Fibroblast of gingiva (primary cell): ENCODE results near the gene FGD4.
"Not testable (repeated sequence)": the region's sequence is repeated elsewhere in the genome, so short reads cannot be mapped to it uniquely, and the experiment has no call there.

Experiments
- DNase-seq: peaks from one replicate; pipeline ENCODE4 v3.0.0-alpha.2; 2011; ENCODE audit warnings: low read depth

Gene FGD4

DNA sequence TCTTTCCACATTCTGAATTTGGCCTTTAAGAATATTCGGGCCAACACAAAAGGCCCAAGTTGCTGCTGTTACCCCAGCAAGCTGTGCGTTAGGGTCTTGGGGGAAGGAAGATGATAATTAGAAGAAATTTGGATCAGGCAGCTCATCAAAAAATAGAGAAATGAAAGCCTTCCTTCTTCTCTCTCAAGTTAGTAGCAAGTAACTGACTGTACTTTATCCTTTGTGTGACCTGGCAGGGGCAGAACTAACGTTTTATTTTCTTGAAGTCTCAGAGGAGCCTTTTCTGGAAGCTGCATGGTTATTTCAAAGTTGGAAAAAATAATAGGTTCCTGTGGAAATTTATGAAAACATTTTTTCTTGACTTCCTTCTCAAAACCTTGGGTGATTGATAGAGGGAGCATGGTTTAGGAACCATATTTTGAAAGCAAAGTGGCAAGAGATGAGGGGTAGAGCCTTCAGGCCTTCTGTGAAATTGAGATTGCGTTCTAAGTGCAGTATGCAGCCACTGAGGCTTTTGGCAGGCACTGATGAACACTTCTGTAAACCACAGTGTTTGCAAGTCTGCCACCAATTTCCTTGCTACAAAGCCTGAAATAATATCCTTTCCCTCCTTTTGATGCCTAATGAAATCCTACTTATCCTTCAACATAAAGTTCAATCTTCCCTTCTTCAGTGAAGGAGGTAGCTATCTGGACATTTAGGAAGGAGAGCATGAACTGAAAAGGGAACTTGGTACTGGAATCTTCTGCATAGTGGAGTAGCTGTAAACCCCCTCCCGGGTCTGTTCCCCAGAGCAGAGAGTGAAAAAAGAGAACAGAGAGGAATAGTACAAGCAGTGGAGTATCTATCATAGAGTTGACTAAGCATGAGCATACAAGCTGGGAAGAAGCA is 123.2 kb downstream of the FGD4 start:
- peak; percentile 31 for DNase-seq

DNA sequence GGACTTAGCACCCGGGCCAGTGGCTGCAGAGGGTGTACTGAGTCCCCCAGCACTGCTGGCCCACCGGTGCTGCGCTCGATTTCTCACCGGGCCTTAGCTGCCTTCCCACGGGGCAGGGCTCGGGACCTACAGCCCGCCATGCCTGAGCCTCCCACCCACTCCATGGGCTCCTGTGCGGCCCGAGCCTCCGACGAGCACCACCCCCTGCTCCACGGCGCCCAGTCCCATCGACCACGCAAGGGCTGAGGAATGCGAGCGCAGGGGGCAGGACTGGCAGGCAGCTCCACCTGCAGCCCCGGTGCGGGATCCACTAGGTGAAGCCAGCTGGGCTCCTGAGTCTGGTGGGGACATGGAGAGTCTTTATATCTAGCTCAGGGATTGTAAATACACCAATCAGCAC is 126.4 kb downstream of the FGD4 start:
- not testable (repeated sequence) for DNase-seq

DNA sequence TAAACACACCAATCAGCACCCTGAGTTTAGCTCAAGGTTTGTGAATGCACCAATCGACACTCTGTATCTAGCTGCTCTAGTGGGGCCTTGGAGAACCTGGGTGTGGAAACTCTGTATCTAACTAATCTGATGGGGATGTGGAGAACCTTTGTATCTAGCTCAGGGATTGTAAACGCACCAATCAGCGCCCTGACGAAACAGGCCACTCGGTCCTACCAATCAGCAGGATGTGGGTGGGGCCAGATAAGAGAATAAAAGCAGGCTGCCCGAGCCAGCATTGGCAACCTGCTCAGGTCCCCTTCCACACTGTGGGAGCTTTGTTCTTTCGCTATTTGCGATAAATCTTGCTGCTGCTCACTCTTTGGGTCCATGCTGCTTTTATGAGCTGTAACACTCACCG is 127.0 kb downstream of the FGD4 start:
- not testable (repeated sequence) for DNase-seq

DNA sequence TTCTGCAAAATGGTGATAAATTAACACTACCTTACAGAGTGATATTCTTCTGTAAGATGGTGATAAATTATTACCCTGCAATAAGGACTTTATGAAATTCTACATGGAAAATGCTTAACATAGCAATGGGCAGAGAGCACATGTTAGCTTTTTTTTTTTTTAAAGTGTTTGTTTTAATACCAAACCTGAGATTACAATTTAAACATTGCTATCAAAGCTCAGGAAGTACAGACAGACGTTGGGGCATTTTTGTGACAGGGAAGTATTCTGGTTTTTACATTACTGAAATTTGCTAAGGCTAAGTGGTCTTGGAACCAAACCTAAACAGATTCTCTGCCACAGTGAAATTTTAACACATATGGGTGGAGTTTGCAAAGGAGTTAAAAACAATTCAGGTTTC is 133.1 kb downstream of the FGD4 start:
- no peak for DNase-seq

DNA sequence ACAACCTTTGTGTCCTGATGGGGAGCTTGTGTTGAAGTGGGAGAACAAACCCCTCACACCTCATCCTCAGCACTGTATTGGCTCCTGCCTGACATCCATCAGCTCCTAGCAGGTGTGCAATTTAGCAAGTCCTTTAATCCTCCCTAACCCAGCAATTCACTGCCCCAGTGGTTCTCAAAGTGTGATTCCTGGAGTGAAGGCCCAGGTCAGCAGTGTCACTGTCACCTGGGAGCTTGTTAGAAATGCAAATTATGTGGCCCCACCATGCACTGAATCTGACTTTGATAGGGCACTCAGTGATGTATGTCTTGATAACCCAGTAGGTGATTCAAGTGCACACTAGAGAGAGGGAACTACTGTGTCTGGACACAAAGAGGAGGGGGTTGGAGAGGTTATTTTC is 133.6 kb downstream of the FGD4 start:
- DNase-seq, result no peak

DNA sequence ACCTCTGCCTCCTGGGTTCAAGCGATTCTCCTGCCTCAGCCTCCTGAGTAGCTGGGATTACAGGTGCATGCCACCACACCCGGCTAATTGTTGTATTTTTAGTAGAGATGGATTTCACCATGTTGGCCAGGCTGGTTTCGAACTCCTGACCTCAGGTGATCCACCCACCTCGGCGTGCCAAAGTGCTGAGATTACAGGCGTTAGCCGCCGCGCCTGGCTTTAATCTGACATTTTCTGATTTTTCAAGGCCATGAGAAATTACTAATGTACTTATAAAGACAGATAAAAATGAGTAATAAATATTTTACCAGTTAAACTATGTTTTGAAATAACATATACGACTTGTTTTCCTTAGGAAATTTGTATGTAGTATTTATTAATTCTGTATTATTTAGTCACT is 134.1 kb downstream of the FGD4 start:
- not testable (repeated sequence) for DNase-seq

DNA sequence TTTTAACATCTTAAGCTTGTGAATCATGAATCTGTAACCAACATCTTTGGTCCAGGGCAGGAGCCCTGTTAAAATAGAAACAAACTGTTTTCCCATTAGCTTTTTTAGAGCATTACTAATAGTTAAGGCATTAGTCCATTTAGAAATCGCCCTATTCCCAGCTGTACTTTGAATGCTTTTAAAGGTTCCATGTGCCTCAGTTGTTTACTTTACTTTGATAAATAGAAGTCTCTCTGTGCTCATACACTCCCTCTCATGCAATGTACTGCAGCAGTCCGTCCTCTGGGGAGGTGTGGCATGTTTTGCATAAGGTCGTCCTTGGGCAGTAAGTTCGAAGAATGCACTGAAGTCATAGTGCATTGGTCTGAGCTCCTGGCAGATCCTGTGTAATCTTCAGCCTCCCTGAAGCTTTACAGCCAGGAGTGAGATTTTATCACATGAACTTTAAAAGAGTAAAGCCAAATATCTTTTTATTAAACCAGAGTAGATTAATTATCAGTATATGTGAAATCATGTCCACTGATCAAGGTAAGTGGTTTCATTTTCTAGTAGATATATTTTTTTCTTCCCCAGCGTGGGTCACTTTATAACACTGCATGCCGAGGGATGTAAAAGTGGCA is 134.7 kb downstream of the FGD4 start:
- peak; percentile 99 for DNase-seq

DNA sequence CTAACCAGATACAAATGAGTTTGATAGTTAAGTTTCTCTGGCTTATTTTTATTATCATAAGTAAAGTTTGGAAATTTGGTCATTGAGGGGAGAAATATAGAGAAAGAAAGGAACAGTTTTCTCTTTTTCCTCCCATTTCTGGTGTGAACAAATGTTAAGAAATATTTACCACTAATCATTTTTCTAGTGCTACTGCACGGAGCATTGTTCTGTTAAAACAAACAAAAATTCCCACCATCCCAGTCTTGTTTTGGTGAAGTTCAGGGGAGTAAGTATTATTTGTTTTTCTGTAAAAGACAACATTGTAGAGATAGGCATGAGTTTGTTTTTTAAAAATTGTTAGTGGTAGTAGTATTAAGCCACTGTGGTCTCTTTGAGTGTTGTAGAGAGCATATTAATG is 135.3 kb downstream of the FGD4 start:
- no peak for DNase-seq

DNA sequence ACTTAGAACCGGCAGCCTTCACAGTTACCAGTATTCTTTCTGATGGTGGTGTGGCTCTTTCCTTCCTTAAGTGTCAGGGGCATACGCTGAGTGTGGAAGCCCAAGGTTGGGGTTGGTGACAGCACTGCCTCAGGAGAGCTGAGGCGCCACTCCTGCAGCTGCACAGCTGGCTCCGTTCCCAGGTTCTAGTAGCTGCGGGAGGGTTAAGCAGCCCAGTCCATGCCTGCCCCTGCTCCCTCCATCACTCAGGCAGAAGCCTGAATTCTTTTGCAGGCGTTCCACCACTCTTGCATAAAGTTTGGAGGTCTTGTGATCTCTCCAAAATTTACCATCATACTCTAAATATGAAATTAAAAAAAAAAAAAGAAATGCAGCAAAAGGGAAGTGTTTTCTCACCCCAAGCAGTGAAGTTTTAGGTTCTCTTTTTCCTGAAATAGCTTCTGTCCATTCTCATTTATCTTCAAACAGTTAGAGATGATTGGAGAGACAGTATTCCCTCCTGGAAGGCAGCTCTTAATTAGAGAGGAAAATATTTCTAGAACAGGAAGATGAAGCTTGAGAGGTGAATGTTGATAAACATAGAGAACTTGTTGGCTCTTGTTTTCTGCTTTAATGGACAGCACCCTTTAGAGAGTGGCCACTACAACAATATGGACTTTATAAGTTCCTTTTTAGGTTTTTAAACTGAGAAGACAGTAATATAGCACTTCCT is 136.1 kb downstream of the FGD4 start:
- DNase-seq, result peak; percentile 76

DNA sequence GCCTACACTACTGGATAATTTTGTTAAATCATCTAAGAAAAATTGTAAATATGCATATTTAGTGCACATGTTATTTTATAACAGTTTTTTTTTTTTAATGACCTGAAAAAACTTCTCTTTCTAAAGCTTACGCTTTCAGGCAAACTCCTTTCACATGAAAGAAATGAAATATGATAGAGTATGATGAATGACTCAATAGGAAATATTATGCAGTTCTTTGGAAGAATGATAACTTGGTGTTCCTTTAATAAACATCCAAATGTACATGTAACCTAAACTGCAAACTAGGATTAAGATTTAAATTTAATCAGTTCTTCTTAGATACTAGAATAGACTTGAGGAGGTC is 136.6 kb downstream of the FGD4 start:
- peak; percentile 16 for DNase-seq

DNA sequence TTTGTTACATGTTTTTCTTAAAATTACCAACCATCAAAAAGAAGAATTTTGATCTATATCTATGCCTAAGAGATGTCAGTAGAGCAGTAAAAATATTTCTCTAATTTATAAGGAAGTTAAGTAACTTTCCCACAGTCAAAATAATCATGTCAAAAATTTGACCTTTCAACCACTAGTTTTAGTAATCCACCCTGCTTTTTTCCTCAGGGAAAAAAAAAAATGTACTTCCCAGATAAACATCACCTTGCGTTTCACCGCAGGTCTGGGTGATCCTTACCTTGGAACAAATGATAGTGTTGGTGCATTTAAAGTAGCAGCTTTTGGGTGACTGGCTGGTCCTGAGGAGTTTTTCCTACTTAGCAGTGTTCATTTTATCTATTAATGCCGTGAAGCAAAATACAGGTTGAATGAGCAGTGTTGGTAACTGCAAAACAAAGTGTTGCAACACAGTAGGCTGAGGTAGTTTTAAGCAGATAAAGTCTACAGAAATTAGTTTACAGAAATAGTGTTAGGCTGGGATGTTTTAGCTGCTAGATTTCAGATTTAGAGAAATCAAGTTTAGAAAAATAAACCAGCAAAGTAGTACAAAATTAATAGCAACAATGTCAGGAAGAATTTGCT is 142.5 kb downstream of the FGD4 start:
- DNase-seq, result no peak

DNA sequence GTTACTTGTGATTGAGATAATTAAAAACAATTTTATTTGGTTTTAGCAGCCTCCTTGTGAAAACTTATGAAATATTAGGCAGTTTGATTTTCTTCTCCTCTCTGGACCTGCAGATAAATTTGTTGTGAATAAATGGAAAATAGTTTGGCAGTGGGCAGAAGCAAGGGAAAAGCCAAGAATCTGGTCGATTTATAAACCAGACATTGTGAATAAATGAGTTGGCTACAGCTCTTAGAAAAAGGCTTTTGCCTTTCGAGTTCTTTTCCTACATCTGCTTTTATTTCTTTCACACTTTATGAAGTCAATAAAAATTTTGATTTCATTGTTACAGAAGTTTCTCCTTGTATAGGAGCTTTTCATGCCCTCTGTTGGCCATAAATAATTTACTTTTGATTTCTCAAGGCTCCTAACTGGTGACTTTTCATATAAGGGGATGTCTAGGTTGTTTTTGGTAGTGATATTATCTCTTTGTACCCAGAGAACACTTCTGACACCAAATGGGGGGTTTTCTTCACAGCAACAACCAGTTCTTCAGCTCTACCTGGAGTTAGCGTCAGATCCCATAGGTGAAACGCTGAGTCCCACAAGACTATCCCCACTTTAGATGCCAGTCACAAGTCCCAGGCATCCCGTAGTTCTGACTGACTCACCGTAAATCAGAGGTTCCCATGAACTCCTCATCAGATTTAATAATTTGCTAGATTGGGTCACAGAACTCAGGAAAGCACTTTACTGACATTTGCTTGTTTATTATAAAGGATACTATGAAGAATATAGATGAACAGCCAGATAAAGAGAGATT is 143.3 kb downstream of the FGD4 start:
- no peak for DNase-seq

DNA sequence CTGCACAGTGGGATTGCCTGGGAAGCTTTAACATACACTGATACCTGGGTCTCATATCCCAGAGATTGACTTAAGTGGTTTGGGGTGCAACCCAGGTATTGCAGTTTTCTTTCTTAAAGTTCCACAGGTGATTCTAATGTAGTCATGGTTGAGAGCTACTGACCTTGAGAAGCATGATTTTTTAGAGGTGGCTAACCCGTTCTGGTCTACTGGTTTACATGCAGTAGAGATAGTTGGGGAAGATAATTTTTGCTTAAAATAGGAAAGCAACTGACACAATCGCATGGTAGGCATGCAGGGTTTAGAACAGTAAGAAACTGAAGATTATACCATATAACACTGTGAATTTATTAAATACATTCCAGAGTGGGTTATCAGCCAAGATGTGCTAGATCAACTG is 145.5 kb downstream of the FGD4 start:
- no peak for DNase-seq

DNA sequence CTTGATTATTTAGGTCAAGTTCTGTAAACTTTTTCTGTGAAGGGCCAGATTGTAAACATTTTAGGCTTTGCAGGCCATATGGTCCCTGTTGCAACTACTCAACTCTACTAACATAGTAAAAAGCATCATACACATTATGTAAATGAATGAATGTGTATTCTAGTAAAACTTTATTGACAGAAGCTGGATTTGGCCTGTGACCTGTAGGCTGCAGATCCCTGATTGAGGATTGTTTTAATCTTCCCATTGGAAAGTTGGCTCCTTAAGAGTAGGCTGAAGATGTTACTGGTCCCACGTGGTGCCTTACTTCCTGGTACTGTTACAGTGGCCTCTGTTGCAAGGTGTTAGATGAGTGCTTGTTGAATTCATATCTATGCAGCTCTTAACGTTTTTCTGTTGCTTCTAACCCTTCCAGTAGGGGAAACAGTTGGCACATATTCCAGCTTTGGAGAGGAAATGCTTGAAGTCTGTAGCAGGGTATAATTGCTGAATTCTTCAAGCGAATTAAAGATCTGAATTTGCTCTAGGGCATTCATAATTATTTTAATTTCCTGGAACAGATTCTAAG is 146.1 kb downstream of the FGD4 start:
- no peak for DNase-seq

DNA sequence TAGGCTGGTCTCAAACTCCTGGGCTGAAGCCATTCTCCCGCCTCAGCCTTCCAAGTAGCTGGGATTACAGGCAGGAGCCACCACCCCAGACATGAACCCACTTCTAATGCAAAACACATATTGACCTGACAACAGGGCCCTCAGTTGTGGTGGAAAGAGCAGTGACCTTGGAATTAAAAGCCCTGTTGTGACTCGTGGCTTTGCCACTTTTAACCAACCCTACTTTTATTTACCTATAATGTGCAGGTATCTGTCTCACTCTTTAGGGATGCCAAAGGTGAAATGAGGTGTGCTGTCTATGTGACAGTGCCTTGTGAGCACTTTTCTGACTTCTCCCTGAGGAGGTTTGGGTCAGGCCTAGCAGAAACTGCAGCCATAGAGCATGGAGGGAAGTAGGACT is 146.9 kb downstream of the FGD4 start:
- no peak for DNase-seq

DNA sequence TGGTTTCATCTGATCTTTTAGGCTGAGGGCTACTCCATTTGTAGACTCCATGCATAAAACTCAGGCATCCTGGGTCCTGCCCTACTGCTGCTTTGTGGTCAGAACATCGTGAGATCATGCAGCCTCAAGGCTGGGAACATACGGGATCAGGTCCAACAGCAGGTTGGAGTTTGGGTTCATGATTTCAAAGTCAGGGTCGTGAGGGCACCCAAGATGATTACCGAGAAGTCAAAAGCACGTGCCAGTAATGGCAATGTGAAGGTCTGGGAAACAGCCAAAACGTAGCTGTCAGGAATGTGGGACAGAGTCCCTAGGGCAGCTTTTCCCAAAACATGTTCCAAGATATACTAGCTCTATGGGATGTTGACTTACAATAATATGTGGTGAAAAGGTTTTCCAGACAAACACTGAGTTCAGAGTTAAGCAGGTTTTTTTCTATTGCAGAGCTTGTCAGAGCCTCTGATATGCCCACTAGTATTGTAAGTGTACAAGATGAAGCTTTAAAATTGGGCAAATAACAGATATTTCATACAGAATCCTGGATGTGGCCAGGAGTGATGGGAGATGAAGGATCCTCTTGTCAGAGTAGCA is 149.4 kb downstream of the FGD4 start:
- DNase-seq, result peak; percentile 93

DNA sequence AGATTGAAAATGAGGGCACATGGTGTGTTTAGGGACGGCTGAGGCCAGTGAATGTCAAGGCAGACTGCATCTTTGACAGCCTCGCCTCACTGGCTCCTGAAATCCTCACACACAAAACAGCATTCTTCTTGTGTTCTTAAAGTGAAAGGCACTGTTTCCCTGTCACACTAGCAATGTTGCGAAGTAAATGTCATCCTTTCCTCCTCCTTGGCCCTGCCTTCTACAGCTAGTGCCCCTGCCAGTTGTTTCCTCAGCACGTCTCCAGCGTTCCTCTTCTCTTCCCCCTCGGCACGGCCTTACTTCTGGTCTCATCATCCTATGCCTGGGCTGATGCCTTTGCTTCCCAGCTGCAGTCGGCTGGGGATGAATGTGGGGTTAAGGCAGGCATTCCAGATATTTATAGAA is 150.3 kb downstream of the FGD4 start:
- DNase-seq, result peak; percentile 60

DNA sequence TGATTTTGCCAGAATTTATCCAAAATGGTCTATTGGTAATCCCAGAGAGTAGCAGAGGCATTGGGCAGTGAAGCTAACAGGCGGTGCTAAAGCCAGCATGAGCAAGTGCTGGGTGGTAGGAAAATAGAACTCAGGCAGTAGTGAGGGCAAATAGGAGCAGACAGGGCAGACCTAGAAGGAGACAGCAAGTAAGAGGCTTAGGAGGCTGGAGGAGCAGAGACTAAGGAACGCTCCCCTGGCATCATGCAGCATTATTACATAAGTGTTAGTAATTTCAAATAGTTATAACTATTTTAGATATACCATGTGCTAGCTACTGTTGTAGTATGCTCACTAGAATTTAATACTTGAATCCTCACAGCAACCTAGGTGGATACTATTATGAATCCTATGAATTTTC is 151.7 kb downstream of the FGD4 start:
- DNase-seq, result no peak

DNA sequence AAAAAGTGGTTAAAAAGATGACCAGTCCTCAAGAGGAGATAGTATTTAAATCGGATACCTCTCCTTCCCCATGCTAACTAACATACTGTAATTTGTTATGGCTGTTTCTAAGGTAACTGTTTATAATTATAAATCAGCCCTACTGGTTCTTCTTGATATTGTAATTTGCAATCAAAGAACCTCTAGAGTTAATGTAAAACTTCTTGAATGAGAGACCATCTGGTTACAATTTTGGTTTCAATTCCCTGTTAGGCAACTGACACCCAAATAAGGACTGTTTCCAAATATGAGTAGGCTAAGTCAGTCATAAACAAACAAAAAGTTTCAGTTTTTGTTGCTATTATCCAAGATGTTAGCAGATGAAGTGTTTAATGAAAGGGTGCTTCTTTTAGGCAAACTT is 159.5 kb downstream of the FGD4 start:
- peak; percentile 90 for DNase-seq

DNA sequence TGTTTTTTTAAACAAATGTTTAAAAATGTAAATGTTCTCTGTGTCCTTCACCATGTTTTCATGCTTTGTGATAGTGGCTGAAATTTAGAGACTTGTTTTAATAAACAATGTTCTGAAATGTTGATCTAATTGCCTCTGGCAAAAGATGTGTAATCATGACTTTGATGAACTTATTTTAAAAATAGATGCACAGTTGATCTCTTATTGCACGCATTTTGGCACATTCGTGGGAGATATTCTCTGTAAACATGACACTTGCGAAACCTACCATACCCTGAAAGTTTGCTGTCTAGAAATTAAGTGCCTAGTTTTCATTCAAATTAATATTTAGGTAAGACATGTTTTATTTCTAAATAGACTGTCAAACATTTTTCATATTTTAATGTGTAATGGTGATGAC is 160.1 kb downstream of the FGD4 start:
- peak; percentile 49 for DNase-seq

DNA sequence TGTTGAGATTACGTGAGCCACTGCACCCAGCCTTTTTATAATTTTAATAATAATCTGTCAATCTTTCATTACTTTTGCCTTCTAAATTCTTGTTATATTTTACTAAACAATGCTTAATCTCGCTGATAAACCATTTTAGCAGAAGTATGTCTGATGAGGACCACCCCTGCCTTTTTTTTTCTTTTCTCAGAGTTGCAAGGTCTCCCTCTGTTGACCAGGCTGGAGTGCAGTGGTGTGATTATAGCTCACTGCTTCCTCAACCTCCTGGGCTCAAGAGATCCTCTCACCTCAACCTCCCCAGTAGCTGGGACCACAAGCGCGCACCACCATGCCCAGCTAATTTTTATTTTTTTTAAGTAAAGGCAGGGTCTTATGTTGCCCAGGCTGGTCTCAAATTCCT is 161.2 kb downstream of the FGD4 start:
- no peak for DNase-seq
